Eye (tissue), 1 donor: ENCODE data around the gene FAM9C.

Source experiments
- DNase-seq: peaks from one replicate; pipeline ENCODE4 v3.0.0-alpha.2; 2015

FAM9C gene

DNA sequence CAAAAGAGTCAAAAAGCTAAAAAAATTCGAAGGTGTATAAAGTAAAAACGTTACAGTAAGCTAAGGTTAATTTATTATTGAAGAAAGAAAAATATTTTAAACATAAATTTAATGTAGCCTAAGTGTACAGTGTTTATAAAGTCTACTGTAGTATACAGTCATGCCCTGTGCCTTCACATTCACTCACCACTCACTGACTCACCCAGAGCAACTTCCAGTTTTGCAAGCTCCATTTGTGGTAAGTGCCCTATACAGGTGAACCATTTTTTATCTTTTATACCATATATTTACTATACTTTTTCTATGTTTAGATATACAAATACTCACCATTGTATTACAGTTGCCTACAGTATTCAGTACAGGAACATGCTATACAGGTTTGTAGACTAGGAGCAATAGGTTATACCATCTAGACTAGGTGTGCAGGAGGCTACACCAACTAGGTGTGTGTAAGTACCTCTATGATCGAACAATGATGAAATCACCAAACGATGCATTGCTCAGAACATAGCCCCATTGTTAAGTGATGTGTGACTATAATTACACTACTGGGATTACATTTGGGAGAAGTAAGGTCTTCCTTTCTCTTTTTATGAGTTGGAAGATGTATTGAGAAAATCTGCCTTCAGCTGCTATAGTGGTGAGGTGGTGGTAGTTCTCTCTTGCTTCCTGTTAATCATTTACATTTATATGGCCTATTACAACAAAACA lies 42.3 kb downstream of the FAM9C start:
- DNase-seq, result no peak

DNA sequence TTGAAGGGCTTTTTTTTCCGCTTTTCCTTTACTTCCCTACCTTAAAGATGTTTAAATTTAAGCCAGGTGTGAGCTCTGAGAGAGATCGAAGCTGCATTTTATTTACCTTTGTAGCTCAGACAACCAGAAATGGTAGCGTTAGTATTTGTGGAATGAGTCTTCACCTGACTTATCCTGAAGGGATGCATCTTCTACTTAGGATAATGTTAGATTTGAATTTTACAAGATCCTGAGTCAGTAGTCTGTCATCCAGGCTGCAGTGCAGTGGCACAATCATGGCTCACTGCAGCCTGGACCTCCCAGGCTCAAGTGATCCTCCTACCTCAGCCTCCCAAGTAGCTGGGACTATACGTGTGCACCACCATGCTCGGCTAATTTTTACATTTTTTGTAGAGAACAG lies 43.3 kb downstream of the FAM9C start:
- DNase-seq, result no peak

GRCh38 chrX:13000301-13000811 lies 44.1 kb downstream of the FAM9C start:
- no peak for DNase-seq

DNA sequence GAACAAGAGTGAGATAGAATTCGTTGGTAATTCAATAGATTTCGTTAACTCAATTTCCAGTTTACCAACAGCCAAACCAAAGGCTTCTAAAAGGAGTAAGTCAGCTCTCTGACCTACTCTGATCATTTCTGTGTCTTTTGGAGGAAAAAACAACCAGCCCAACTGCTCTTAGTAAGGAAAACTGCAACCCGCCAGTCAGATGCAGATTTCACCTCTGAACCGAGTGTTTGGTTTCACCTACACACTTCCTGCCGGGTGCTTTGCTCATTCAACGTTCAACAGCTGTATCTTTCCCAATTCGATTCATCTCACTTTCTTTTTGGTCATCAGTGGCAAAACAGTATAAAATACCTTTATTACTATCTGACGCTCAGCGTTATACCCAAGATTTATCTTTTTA lies 45.0 kb downstream of the FAM9C start:
- no peak for DNase-seq

- DNase-seq, result peak; percentile 40
Measured at GRCh38 chrX:12997906-12998687, 46.3 kb downstream of the FAM9C start.

GRCh38 chrX:12996934-12997435 lies 47.4 kb downstream of the FAM9C start:
- DNase-seq, result no peak

- DNase-seq, result no peak
Measured at GRCh38 chrX:12994321-12994720, 50.1 kb downstream of the FAM9C start.

DNA sequence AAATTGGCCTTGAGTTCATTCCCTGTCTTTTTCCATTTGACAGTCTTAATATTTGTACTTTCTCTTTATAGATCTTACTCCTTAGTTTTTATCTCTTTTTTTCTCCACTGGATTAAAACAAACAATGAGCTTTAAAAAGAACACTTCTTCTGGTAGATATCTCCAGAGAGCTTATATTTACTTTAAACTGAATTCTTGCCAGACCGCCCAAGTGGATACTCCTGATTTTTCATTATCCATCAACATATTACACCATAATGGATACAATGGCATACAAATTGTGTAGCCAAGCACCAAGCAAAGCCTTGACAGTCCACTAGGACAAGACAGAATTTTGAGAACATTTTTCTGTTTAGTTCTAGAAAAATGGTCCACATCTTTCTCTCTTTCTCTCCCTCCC lies 50.6 kb downstream of the FAM9C start:
- DNase-seq, result no peak

DNA sequence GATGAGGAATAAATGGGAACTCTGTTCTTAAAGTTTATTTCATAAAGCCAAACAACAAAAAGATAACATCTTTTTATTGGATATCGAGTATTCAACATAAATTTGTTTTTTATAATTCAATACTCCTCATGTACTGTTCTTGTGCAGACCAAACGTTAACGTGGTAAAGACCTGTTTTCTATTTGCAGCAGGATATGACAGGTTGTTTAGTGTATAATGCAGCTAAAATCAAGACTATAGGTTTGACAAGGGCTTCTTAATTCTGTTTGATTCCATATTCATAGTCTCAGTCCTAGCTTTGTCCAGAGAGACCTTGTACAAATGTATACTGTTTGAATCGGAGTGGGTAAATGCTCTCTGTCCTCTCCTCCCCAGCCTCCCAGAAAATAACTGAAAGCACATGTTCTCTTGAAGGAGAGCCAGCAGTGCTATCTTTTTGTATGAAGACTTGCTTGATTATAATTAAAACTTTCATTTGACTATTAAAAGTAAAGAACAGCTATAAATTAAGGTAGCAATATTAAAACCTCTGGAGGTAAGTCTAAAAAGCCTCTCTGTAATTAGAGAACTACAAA lies 51.8 kb downstream of the FAM9C start:
- DNase-seq, result no peak

DNA sequence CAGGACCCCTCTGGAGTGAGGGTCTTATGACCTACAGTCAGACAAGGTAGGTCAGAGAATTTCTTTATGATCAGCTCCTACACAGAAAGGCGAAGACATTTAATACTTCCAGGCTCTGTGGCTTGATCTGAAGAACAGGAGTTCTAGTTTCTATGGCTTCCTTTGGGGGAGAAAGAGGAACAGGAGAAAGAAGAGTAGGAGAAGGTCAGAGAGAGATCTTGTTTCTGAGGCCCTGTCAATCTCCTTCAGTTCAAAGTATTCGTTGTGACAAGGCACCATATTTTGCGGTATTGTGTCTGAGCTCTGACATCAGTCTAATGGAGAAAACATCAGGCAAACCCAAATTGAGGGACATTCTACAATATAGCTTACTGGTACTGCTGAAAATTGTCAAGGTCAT lies 52.8 kb downstream of the FAM9C start:
- no peak for DNase-seq

DNA sequence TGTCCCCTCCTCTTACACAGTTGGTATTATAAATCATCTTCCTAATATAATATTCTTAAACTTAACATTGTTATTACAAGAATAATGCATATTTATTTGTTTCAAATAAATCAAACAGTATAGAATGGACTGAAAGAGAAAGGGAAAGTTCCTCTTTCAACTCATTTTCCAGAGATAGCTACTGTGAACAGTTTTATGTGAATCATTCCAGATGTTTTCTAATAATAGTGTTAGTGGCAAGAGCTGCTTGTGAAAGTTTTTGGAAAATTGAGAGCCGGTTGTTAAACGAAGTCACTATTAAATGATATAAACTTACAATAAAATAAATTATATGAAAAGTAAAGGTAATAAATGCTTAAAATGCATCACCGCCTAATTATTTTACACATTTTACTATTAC lies 55.0 kb downstream of the FAM9C start:
- DNase-seq, result no peak

DNA sequence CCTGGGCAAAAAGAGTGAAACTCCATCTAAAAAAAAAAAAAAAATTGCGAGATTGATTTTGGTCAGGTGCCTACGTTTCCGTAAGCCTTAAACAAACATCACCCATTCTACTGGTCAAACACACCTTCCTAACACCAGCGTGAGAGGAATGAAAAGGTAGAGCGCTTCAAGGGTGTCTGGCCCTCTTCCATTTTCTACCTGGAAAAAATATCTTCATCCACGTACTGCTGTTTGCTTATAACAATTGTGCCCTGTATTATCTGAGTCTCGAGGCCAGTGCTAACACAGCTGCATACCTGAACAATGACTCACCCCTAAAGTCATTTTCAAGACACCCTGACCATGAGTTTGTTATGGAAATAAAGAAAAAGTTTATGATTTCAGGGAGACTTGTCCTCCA lies 55.6 kb downstream of the FAM9C start:
- DNase-seq, result no peak

GRCh38 chrX:12987900-12988594 lies 56.4 kb downstream of the FAM9C start:
- no peak for DNase-seq

DNA sequence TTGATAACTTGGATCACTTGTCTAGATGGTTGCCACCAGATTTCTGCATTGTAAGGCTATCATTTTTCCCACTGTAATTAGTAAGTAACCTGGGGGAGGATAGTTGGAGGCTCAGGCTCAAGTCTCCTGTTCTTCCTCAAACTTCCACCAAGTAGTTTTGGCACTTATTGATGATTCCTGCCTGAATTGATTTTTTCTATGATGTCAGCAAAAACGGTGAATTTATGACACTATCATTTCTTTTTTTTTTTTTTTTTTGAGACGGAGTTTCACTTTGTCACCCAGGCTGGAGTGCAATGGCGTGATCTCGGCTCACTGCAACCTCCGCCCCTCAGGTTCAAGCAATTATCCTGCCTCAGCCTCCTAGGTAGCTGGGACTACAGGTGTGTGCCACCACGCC lies 57.1 kb downstream of the FAM9C start:
- DNase-seq, result no peak

GRCh38 chrX:12986886-12987285 lies 57.5 kb downstream of the FAM9C start:
- DNase-seq, result no peak

- DNase-seq, result no peak
Measured at GRCh38 chrX:12986164-12986779, 58.1 kb downstream of the FAM9C start.
